ENCODE measurements around the gene FUT2. TPM values are rescaled to one million over a fixed set of nuclear protein-coding genes. Genes with fewer than 3 reads are reported as not detected.

FUT2 gene
- total and polyA plus RNA-seq, 10 of the 15 experiments (the other 5 are each of a cell fraction or from before 2014, with no cell fraction given) = 0.02 to 0.13 (median 0.07) TPM; not detected in 7

GRCh38 chr19:48714759-48715675 lies 19.2 kb downstream of the FUT2 start:
- H3K4me2 ChIP-seq (ENCODE audit: control insufficient read depth, insufficient read depth) = peak overlapping the region; percentile 89
- SMC1A ChIA-PET (ENCODE audit: uncharacterized antibody, unreplicated experiment) = interaction anchor here (0.6 to 1.1 kb wide), 2 partner anchors 69 to 131 kb away, joined by 3 to 5 read pairs; partner anchors contain the start of gene CA11
- peak overlapping the region; percentile 95 for H3K4me3 ChIP-seq
- RAD21 ChIA-PET (ENCODE audit: unreplicated experiment) = interaction anchor here (1.0 to 1.4 kb wide), 3 partner anchors 9 to 69 kb away, joined by 4 read pairs; partner anchors contain the start of gene CA11
- no peaks in the 10 kb centered on the region for H4K20me1 ChIP-seq (ENCODE audit: control insufficient read depth, insufficient read depth)
- BruUV-seq (replicated peaks) = no TSS peak
- H2AFZ ChIP-seq (ENCODE audit: control insufficient read depth, low read depth, low read length) = peak overlapping the region; percentile 91
- H3K27ac ChIP-seq (ENCODE audit: control insufficient read depth, insufficient read depth) = peak overlapping the region; percentile 71; the same call in 1 of the 2 replicates
- DNase-seq (ENCODE audit: low read depth, low spot score) (no peak), FAIRE-seq (no peak), ATAC-seq (no peak)
- H3K27me3 ChIP-seq (replicated peaks in 1 of 2; ENCODE audit: control insufficient read depth in 2 of 2, insufficient read depth in 2 of 2, low read length in 1 of 2) = no peaks in the 10 kb centered on the region
- WGBS (ENCODE audit: insufficient coverage, insufficient replicate concordance, low lambda C conversion rate, missing lambda C conversion rate) = 13% methylated on average over 26 of the region's 26 CpGs
- TF ChIP-seq RB1 (IDR thresholded peaks at IDR 0.05; ENCODE audit: borderline replicate concordance) = no peak
- TF ChIP-seq NBN (IDR thresholded peaks at IDR 0.05) = peak; percentile 17; the same call in 1 of the 2 replicates
- no peak for TF ChIP-seq ZNF24 (IDR thresholded peaks at IDR 0.05)
- no peak for TF ChIP-seq CREB1 (IDR thresholded peaks at IDR 0.05; ENCODE audit: low read depth)
- 0 out of 2 replicates have a peak, but pooled peaks have one; percentile 22 for TF ChIP-seq MLLT1 (IDR thresholded peaks at IDR 0.05)
- TF ChIP-seq POU2F2 (IDR thresholded peaks at IDR 0.05; ENCODE audit: borderline replicate concordance, low read depth, low read length) = peak; percentile 61; the same call in 1 of the 3 replicates
- TF ChIP-seq JUND (IDR thresholded peaks at IDR 0.05; ENCODE audit: low read depth, low read length) = no peak
- no peak for TF ChIP-seq PAX8 (IDR thresholded peaks at IDR 0.05)
- TF ChIP-seq IKZF1 (conservative IDR thresholded peaks at IDR 0.05) = peak; percentile 8; the same call in 1 of the 2 replicates
- TF ChIP-seq CHD4 (IDR thresholded peaks at IDR 0.05) = no peak
- TF ChIP-seq SRF (IDR thresholded peaks at IDR 0.05; ENCODE audit: low read depth in 2 of 2, low read length in 2 of 2) = no peak
- peaks cover 16% of the 10 kb centered on the region for H3K4me1 ChIP-seq (ENCODE audit: control insufficient read depth, insufficient read depth, low read length)
- H3K79me2 ChIP-seq (ENCODE audit: control insufficient read depth, insufficient read depth, low read length) = no peaks in the 10 kb centered on the region
- in situ Hi-C loops (cut with MboI) (no loop called here), intact Hi-C loops (cut with micrococcal nuclease; ENCODE audit: unreplicated experiment) (no loop called here)
- POLR2A ChIA-PET = interaction anchor here (0.5 to 3.0 kb wide), 5 partner anchors 10 to 738 kb away, joined by 3 to 7 read pairs (median 4); partner anchors contain the start of gene ALDH16A1
- no peaks in the 10 kb centered on the region for H3K36me3 ChIP-seq (ENCODE audit: control insufficient read depth in 2 of 2, insufficient read depth in 2 of 2, low read length in 1 of 2)
- CTCF ChIA-PET = interaction anchor here (1.8 kb wide), 1 partner anchor 40 kb away, joined by 6 read pairs; no protein-coding TSS in a partner anchor
- no peaks in the 10 kb centered on the region; the same call in 2 of the 3 replicates for H3K9me3 ChIP-seq (replicated peaks; ENCODE audit: control insufficient read depth, insufficient read depth, low read length)
- peak overlapping the region; percentile 87 for H3K9ac ChIP-seq (ENCODE audit: control insufficient read depth, insufficient read depth, low read length)

Data from GM12878 (cell line).